Ishikawa (cell line): ENCODE measurements around the gene TPCN2.

ENCODE experiments used
- CEBPB ChIP-seq: IDR thresholded peaks from 2 replicates; pipeline ENCODE4 v1.6.1; 2012
- EP300 ChIP-seq: IDR thresholded peaks from 2 replicates; pipeline ENCODE4 v1.6.1; 2012; ENCODE audit warnings: borderline replicate concordance
- FOXM1 ChIP-seq: IDR thresholded peaks from 2 replicates; pipeline ENCODE4 v1.6.1; 2012; ENCODE audit warnings: low read depth, borderline replicate concordance
- MAX ChIP-seq: IDR thresholded peaks from 2 replicates; pipeline ENCODE4 v1.6.1; 2012
- REST ChIP-seq: IDR thresholded peaks from 2 replicates; pipeline ENCODE4 v1.6.1; 2012; ENCODE audit warnings: low read depth, mild to moderate bottlenecking
- TAF1 ChIP-seq: IDR thresholded peaks from 2 replicates; pipeline ENCODE4 v1.6.1; 2012; ENCODE audit warnings: low read depth, mild to moderate bottlenecking
- USF1 ChIP-seq: IDR thresholded peaks from 2 replicates; pipeline ENCODE4 v1.6.1; 2012
- YY1 ChIP-seq: IDR thresholded peaks from 2 replicates; pipeline ENCODE4 v1.6.1; 2012; ENCODE audit warnings: low read depth
- ZBTB7A ChIP-seq: IDR thresholded peaks from 2 replicates; pipeline ENCODE4 v1.6.1; 2012; ENCODE audit warnings: low read depth

GRCh38 chr11:69097263-69097662, 48.5 kb downstream of the TPCN2 start:
- TF ChIP-seq MAX (no peak), CEBPB (no peak), REST (no peak), YY1 (no peak), USF1 (no peak), EP300 (no peak), FOXM1 (no peak), ZBTB7A (no peak), TAF1 (no peak)
